Testis (tissue), 2 donors: Measurements from ENCODE around the gene CLCN4.

Source experiments
- CTCF ChIP-seq, 3 experiments: fragments of 450-650 bp in 2 of 3; fragments of 200-600 bp in 1 of 3; sonication (generic) in 1 of 3; IDR thresholded peaks; one replicate each; pipeline ENCODE4 v1.5.1; 2016 to 2019; ENCODE audit warnings: antibody characterized with exemption in 3 of 3, mild to moderate bottlenecking in 2 of 3, moderate library complexity in 1 of 3
- POLR2A ChIP-seq: fragments of 450-650 bp; IDR thresholded peaks from one replicate; pipeline ENCODE4 v1.6.1; 2017; ENCODE audit warnings: antibody characterized with exemption, mild to moderate bottlenecking, moderate library complexity

GRCh38 chrX:10208281-10208856 lies 51.6 kb downstream of the CLCN4 start:
- TF ChIP-seq CTCF (IDR thresholded peaks at IDR 0.05) (no peak), POLR2A (no peak)
